Measurements from ENCODE around the gene LYSMD3.

LYSMD3 gene

DNA sequence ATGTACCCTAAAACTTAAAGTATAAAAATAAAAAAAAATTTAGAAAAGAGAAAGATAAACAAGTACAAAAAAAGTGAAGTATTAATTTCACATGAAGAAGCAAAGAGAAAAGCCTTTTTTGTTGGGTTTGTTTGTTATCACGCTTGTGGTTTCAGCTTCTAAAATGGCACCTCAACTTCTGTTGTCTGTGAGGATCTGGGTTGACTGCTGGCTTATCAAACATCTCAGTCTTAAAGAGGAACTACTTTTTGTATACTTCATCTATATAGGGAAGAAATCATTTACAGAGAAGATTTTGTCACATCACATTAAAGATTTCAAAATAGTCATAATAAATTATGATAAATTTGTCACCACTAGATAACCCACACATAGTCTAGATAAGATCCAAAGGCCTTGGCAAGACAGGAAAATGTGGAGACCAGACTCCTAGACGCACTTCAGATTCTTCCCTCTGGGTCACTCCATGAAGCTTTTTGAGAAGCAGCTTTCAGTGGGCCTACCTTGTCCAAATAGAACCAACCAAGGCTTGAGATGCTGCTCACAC, 20.4 kb upstream of the LYSMD3 start:
- H3K27me3 ChIP-seq (ENCODE audit: insufficient read depth, poor library complexity, severe bottlenecking), result peaks cover 31% of the 10 kb centered on the region
- H3K4me1 ChIP-seq (ENCODE audit: insufficient read depth, poor library complexity, severe bottlenecking), result no peaks in the 10 kb centered on the region
- H3K27ac ChIP-seq (ENCODE audit: poor library complexity, severe bottlenecking), result no peak overlapping the region
- ATAC-seq (ENCODE audit: low read depth) (no peak), DNase-seq (ENCODE audit: low spot score) (no peak)
- no peaks in the 10 kb centered on the region for H3K9me3 ChIP-seq (ENCODE audit: severe bottlenecking)
- H3K36me3 ChIP-seq (ENCODE audit: low read depth), result no peaks in the 10 kb centered on the region
- no peak overlapping the region for H3K4me3 ChIP-seq (ENCODE audit: severe bottlenecking)
- TF ChIP-seq, protein P1, sequence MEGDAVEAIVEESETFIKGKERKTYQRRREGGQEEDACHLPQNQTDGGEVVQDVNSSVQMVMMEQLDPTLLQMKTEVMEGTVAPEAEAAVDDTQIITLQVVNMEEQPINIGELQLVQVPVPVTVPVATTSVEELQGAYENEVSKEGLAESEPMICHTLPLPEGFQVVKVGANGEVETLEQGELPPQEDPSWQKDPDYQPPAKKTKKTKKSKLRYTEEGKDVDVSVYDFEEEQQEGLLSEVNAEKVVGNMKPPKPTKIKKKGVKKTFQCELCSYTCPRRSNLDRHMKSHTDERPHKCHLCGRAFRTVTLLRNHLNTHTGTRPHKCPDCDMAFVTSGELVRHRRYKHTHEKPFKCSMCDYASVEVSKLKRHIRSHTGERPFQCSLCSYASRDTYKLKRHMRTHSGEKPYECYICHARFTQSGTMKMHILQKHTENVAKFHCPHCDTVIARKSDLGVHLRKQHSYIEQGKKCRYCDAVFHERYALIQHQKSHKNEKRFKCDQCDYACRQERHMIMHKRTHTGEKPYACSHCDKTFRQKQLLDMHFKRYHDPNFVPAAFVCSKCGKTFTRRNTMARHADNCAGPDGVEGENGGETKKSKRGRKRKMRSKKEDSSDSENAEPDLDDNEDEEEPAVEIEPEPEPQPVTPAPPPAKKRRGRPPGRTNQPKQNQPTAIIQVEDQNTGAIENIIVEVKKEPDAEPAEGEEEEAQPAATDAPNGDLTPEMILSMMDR (IDR thresholded peaks at IDR 0.05; ENCODE audit: poor library complexity, severe bottlenecking), result no peak

DNA sequence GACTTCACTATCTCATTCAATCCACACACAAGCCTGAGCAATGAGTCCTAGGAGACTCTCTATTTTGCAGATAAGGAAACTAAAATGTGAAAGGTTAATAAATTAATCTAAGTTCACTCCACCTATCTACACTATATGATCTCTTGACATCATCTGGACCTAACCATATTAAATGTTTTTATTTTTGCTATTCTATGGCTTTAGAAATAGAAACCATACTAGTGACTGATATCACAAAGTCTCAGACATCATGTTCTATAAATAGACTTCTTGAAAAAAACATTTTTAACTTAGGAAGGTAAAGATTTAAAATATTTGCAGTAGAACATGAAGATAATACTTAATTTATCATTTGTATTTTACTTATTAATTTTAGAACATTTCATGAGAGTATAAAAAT, 19.8 kb upstream of the LYSMD3 start:
- Histone ChIP-seq H3K4me3 (ENCODE audit: severe bottlenecking) (no peak overlapping the region), H3K36me3 (ENCODE audit: low read depth) (no peaks in the 10 kb centered on the region), H3K4me1 (ENCODE audit: insufficient read depth, poor library complexity, severe bottlenecking) (no peaks in the 10 kb centered on the region), H3K27ac (ENCODE audit: poor library complexity, severe bottlenecking) (no peak overlapping the region), H3K27me3 (ENCODE audit: insufficient read depth, poor library complexity, severe bottlenecking) (peaks cover 25% of the 10 kb centered on the region), H3K9me3 (ENCODE audit: severe bottlenecking) (no peaks in the 10 kb centered on the region)
- no peak for DNase-seq (ENCODE audit: low spot score)
- ATAC-seq (ENCODE audit: low read depth), result no peak
- TF ChIP-seq, protein P1 (IDR thresholded peaks at IDR 0.05; ENCODE audit: poor library complexity, severe bottlenecking), result no peak

DNA sequence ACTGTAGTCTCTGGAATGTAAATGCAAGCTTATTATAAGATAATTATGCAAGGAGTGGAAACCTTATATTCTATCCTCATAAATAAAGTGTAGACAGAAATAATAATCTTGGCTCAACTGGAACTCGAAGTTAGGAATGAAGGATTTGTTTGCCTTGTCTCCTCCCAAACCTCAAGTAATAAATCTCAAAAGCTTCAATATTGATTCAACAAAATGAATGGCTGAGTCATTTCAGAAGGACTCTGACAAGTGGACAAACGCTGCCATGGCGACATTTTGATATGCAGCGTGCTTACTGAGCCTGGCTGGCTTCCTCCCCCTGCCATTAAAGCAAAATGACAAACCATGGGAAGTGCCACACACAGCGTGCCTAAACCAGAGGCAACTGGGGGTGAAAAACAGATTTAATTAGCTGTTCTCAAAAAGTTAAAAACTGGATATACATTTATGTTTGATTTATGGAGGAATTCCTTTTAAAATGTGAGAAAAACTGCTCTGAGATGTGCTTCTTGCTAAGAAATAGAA, 18.7 kb upstream of the LYSMD3 start:
- no peaks in the 10 kb centered on the region for H3K4me1 ChIP-seq (ENCODE audit: insufficient read depth, poor library complexity, severe bottlenecking)
- H3K27me3 ChIP-seq (ENCODE audit: insufficient read depth, poor library complexity, severe bottlenecking), result peaks cover 24% of the 10 kb centered on the region
- no peak overlapping the region for H3K4me3 ChIP-seq (ENCODE audit: severe bottlenecking)
- peak; percentile 73 for ATAC-seq (ENCODE audit: low read depth)
- no peaks in the 10 kb centered on the region for H3K9me3 ChIP-seq (ENCODE audit: severe bottlenecking)
- no peak for DNase-seq (ENCODE audit: low spot score)
- no peak overlapping the region for H3K27ac ChIP-seq (ENCODE audit: poor library complexity, severe bottlenecking)
- no peaks in the 10 kb centered on the region for H3K36me3 ChIP-seq (ENCODE audit: low read depth)
- TF ChIP-seq, protein P1 (IDR thresholded peaks at IDR 0.05; ENCODE audit: poor library complexity, severe bottlenecking), result no peak

DNA sequence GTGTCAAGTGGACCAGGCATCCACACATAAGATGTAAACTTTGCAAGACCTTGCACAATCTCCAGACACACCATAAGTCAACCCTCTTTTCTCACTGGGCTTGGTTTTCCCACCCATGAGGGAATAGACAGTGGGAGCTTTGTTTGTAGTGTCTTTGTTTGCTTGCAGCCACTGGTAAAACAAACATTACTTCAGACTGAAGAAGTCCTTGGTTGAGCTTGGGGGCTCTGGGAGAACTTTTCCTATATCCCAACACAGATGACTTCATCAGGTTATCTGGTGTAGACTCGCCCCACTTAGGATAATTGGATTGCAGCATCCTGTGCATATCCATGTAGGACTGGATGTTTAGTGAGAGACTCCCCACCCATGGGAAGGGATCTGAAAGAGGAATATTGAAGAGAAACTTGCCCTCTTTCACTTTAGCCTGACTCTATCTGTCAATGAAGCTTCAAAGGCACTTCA, 17.7 kb upstream of the LYSMD3 start:
- peaks cover 19% of the 10 kb centered on the region for H3K27me3 ChIP-seq (ENCODE audit: insufficient read depth, poor library complexity, severe bottlenecking)
- no peak for ATAC-seq (ENCODE audit: low read depth)
- no peaks in the 10 kb centered on the region for H3K36me3 ChIP-seq (ENCODE audit: low read depth)
- H3K27ac ChIP-seq (ENCODE audit: poor library complexity, severe bottlenecking), result no peak overlapping the region
- DNase-seq (ENCODE audit: low spot score), result no peak
- no peak overlapping the region for H3K4me3 ChIP-seq (ENCODE audit: severe bottlenecking)
- H3K4me1 ChIP-seq (ENCODE audit: insufficient read depth, poor library complexity, severe bottlenecking), result no peaks in the 10 kb centered on the region
- TF ChIP-seq, protein P1 (IDR thresholded peaks at IDR 0.05; ENCODE audit: poor library complexity, severe bottlenecking), result no peak
- H3K9me3 ChIP-seq (ENCODE audit: severe bottlenecking), result no peaks in the 10 kb centered on the region

DNA sequence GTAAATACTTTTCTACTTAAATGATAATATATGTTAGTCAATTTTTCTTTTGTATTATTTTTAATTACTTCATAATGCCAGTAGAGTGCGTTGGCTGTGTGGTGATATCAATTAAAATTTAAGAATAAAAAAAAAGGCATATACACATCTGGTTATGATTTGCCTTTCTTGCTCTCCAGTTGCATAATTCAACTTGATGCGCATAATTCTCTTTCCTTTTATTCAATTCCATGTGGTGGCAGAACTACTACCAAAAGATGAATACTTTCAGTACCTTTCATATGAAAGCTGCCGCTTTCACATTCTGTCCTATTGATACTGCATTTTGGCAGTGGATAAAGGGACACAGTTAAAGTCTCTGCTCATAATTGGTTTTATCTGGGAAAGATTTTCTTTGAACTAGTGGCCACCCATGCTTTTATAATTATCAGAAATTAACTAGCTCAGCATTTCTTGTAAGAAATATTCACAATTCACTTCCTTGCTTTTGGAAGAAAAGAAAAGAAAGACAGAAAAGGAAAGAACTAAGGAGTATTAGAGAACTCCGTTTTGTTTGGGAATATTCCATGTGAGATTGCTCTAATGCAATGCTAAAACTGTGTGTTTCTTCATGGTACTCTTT, 16.9 kb upstream of the LYSMD3 start:
- TF ChIP-seq, protein P1 (IDR thresholded peaks at IDR 0.05; ENCODE audit: poor library complexity, severe bottlenecking), result no peak
- no peak overlapping the region for H3K4me3 ChIP-seq (ENCODE audit: severe bottlenecking)
- H3K9me3 ChIP-seq (ENCODE audit: severe bottlenecking), result no peaks in the 10 kb centered on the region
- H3K36me3 ChIP-seq (ENCODE audit: low read depth), result no peaks in the 10 kb centered on the region
- peaks cover 19% of the 10 kb centered on the region for H3K27me3 ChIP-seq (ENCODE audit: insufficient read depth, poor library complexity, severe bottlenecking)
- no peak for DNase-seq (ENCODE audit: low spot score)
- no peaks in the 10 kb centered on the region for H3K4me1 ChIP-seq (ENCODE audit: insufficient read depth, poor library complexity, severe bottlenecking)
- H3K27ac ChIP-seq (ENCODE audit: poor library complexity, severe bottlenecking), result no peak overlapping the region
- ATAC-seq (ENCODE audit: low read depth), result no peak
